CD4-positive, alpha-beta T cell treated with Interleukin-17A for 4 hours (primary cell): Measurements from ENCODE around the gene UBTF.
A peak's percentile ranks its signal among the peaks of the same experiment; 100 is the strongest.

Experiments
- DNase-seq: peaks from one replicate; pipeline ENCODE4 v3.0.0-alpha.2; 2020; ENCODE audit warnings: mixed read lengths

The UBTF gene

GRCh38 chr17:44219616-44220212, at the start of gene UBTF:
Gene UBTF (minus strand): TSS chr17:44219675. CDS start chr17:44218229, 1,446 bp downstream.
- DNase-seq: peak; percentile 85

GRCh38 chr17:44268709-44269534, 49.4 kb upstream of the UBTF start:
- DNase-seq: no peak

- no peak for DNase-seq
These were observed 48.5 kb upstream of the UBTF start, which contains the start of gene SLC4A1 for GRCh38 chr17:44267818-44268490. Gene SLC4A1 (minus strand): TSS chr17:44268135. CDS start chr17:44262866, 5,269 bp downstream.

- no peak for DNase-seq
These were observed 47.6 kb upstream of the UBTF start for GRCh38 chr17:44267165-44267455.

GRCh38 chr17:44266402-44267164, 47.1 kb upstream of the UBTF start:
- DNase-seq: no peak

- DNase-seq: no peak
These were observed 43.9 kb upstream of the UBTF start for GRCh38 chr17:44263345-44263902.

GRCh38 chr17:44262654-44263225, 43.3 kb upstream of the UBTF start:
- DNase-seq: no peak

GRCh38 chr17:44260296-44260695, 40.8 kb upstream of the UBTF start:
- DNase-seq: no peak

- DNase-seq: no peak
These were observed 39.4 kb upstream of the UBTF start for GRCh38 chr17:44258811-44259351.

- no peak for DNase-seq
These were observed 38.6 kb upstream of the UBTF start for GRCh38 chr17:44257815-44258760.

- DNase-seq: no peak
These were observed 37.2 kb upstream of the UBTF start for GRCh38 chr17:44256671-44257070.

- no peak for DNase-seq
These were observed 36.4 kb upstream of the UBTF start for GRCh38 chr17:44255915-44256314.

- DNase-seq: no peak
These were observed 35.1 kb upstream of the UBTF start for GRCh38 chr17:44254361-44255095.

- DNase-seq: no peak
These were observed 33.5 kb upstream of the UBTF start for GRCh38 chr17:44253006-44253405.

GRCh38 chr17:44251062-44251461, 31.6 kb upstream of the UBTF start:
- DNase-seq: no peak

GRCh38 chr17:44249501-44250246, 30.2 kb upstream of the UBTF start:
- DNase-seq: no peak

GRCh38 chr17:44247876-44248736, 28.6 kb upstream of the UBTF start:
- DNase-seq: no peak

GRCh38 chr17:44247440-44247841, 28.0 kb upstream of the UBTF start:
- DNase-seq: no peak
